ENCODE results near the gene HECW1. TPM values are rescaled to one million over a fixed set of nuclear protein-coding genes. Genes with fewer than 3 reads are reported as not detected.
"Not testable (repeated sequence)": the region's sequence is repeated elsewhere in the genome, so short reads cannot be mapped to it uniquely, and the experiment has no call there.

The HECW1 gene
- total RNA-seq, 1 experiment from 2014 or later: 21.6 TPM

DNA sequence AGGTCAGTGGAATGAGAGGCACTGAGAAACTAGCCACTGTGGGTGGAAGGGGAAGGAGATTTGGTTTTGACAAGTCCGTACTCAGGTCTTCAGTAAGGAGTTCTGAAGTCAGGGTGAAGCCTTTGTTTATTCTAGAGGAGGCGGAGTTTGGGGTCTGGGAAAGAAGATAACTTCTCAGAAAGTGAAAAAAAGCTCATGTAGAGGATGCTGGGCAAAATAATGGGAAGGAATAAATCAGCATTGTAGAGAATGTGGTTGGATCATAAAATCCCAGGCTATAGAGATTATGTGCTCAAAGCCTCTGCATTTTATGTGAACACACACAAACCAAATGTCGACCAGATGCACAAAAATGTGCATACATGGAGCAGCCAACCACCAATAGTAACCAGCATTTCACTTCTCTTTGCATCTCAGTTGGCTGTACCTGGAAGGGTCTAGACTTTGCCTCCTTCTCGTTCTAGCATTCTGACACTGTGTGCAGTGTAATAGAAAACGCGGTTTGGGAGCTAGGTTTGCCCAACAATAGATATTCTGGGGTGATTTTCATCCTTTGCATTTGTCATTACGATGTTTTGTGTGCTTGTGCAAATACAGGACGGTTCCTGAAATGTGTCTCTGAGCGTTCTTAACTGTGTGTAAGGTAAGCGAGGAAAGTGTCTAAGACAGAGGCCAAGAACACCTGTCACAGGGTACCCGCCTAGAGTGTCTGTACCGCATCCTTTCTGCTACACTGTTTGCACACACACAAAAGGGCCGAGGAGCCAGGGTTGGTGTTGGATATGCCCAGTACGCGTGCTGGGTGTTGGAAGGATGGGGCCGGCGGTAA, 603 bp upstream of the HECW1 start:
- no peak for DNase-seq (ENCODE audit: extremely low read depth, low read depth)

DNA sequence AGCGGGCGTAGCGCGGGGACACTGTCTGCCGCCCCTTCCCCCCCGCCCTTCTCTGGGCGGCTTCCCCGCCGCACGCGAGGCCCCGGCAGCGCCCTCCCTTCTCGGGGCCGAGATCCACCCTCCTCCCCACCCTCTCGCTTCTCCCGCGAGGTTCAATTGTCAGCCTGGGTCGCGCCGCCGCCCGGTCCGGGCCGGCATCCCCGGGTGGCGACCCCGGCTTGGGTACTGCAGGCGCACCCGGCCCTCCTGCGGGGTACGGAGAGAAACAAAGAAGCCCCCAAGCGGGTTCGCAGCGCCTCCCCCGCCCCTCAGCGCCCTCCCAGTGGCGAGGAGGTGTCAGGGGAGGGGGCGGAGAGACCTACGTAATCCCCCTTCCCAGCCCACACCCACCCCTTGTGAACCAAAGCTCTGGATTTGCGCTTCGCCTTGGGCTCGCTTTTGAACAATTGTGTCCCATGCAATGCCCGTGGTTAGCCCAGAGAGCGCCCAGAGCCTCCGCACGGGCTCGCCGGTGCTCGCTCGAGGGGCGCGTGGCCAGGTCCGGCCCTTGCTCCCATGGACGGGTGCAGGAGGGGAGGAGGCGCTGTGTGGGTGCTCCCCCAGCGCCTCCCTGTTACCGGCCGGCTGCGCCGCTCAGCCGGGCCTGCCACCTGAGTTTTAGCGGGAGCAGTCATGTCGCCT, 634 bp downstream of the HECW1 start:
- peak; percentile 26 for DNase-seq (ENCODE audit: extremely low read depth, low read depth)

DNA sequence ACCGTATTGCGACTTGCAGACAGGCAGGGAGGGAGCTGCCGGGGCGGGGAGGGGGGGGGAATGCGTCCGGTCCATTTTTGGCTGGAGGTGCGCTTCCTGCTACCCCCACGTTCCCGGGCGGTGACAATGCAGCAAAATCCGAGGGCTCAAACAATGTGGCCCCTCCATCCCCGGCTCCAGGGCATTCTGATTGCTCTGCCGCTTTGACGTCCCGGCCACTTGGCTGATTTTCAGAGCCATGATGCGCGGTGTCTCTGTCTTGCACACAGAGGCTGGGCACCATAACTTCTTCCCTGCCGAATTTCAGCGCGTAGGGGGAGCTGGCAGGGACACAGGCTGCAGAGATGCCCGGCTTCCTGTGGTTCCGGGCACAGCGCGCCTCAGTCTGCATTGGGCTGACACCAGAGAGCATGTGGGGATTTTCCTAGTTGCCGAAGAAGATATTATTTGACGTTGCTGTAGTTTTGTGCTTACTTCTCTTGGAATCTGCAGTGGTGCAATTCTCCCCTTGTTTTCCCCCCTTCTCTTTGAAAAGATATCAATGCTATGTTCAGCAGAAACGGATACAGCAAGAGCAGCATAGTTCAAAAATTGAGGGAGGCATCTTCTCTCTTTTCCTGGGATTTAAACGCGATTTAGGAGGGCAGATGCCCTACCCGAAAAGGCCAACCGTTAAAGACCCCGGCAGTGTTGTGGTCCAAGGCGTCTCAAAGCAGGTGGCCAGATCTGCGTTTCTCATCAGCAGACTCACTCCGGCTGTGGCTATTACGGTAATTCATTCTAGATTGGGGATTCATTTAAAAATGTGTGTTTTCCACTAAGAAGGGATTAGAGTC, 1.4 kb downstream of the HECW1 start:
- no peak for DNase-seq (ENCODE audit: extremely low read depth, low read depth)

DNA sequence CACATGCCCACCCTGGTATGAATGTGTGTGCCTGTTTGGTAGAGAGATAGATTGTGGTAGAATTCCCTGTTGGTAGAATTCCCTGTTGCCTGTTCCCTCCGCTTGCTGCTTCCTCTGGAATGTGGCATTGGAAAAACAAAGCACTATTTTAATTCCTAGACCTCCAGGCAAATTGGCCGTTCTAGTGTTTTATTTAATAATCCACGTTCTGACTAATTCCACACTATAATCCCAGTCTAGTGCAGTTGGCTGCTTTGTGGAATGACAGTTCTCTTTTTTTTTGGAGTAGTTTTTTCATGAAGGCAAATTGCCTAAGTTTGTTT, 2.0 kb downstream of the HECW1 start:
- DNase-seq (ENCODE audit: extremely low read depth, low read depth): no peak

DNA sequence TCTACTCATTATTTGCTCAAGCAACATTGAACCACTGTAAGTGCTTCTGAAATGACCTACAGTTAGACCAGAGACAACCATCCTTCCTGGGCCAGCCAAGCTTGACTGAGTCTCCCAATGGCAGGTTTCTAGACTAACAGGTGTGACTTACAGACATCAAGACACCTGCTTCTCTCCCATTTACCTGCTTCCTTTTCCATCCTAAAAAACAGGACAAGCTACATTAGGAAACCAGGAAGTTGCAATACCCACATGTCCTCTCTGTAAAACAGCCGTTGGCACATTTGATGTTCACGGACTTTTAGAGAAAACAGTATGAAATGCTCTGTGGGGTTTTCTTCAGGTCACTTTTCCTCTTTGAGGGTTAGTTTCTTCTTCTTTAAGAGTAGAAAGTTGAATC, 4.0 kb downstream of the HECW1 start:
- DNase-seq (ENCODE audit: extremely low read depth, low read depth): no peak

DNA sequence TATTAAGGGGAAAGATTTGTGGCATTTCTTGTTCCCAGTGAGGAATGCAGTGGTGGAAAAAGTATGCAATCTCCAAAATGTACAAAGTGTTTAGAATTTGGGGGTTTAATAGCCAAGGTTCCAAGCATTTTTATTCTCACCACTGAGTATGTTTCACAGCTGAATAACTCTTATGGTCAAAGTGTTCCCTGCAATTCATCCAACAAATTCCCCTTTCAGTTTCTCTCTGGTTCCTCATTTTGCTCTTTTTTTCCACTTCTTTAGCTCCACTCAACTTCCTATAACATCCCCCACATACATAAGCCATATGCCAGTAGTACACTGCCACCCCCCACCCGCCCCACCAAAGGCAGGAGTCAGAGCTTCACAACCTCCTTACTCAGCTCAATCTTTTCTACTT, 4.6 kb downstream of the HECW1 start:
- no peak for DNase-seq (ENCODE audit: extremely low read depth, low read depth)

DNA sequence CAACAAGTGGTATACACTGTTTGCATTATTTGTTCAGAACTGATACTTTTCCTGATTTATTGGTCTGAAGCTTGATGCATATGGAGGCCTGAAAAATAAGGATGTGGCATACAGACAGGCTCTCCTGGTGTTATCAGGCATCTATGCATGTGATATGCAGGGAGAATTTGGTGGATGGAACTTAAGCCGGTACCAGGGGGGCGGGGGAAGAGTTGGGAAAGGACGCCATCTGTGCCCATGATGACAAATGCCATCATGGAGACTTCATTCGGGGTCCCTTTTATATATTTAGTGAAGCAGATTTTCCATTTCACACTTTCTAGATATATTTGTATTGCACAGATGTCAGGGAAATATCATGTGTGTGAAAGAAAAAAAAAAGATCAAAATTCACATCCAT, 5.4 kb downstream of the HECW1 start:
- DNase-seq (ENCODE audit: extremely low read depth, low read depth): no peak

DNA sequence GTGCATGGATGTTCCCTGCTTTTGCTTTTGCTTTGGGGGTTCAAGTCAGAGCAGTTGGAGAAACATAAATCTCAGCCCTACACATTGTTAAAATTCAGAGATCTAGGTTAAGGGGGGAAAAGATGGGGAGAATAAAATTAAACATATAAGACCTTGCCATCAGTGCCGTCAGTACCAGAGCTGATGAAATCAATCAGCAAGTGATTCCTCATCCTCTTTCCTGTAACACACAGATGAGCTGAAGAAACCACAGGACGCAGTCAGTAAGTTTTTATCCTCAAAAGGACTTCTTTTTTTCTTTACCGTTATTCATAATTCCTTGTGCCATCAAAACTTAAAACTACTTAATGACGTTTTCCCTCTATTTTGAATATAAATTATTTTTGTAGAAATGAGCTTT, 5.9 kb downstream of the HECW1 start:
- DNase-seq (ENCODE audit: extremely low read depth, low read depth): no peak

DNA sequence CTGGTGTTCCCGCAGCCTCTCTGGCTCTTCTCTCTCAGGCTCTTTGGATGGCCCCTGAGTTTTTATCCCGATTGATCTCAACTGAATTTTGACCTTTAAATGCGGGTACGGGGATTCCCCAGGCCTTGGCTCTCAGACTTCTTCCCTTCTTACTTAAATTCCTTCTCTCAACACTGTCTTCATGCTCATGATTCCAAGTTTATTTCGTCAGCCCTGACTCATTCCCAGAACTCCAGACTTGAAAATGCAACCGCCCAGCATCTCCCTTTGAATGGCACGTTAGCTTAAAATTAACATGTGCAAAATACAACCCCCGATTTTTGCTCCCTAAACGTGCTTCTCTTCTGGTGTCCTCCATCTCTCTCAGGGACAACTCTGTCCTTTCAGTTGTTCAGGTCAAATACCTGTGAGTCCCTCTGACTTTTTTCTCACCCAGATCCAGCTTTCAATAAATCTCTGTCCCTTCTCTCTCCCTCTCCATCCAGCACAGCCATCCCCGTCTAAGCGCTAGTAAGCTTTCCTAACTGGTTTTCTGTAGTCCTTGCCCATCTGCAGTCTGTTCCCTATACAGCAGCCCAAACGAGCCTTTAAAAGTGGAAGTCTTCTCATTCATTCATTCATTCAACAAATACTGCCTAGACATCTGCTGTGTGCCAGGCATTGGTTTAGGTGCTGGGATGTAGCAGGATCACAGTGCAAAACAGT, 7.1 kb downstream of the HECW1 start:
- DNase-seq (ENCODE audit: extremely low read depth, low read depth): peak; percentile 11

DNA sequence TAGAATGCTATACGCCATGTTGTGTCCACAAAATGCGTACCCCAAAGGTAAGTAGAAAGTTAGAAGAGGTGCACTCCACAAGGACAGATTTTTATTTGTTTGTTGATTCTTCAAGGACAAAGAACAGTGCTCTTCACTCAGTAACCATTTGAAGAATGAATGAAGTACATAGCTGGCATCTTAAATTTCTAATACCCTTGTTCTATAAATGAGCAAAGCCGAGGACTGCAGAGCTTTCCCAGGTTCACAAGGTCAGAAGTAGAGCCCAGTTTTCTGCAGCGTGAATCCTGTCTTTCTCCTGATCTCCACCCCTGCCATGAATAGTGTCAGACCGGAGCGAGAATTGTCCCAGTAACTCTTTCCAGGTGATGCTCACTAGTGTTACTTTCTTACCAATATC, 9.5 kb downstream of the HECW1 start:
- DNase-seq (ENCODE audit: extremely low read depth, low read depth): no peak

DNA sequence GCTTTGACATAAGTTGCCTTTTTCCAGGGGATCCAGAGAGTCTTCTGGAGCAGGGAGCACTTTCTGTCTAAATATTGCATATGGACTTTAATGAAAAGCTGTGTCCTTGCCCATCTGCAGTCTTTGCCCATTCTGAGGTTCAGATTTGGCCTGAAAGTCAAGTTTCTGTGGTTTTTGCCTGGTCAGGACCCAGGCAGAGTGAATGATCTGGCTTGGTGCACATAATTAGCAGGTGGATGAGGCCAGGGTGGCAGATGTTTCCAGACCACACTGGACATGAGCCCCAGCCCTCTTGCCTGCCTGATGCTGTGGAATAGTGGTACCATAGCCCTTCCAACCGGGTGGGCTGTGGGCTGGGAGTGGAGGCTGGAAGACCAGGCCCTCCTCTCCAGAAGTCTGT, 11.0 kb downstream of the HECW1 start:
- DNase-seq (ENCODE audit: extremely low read depth, low read depth): no peak

DNA sequence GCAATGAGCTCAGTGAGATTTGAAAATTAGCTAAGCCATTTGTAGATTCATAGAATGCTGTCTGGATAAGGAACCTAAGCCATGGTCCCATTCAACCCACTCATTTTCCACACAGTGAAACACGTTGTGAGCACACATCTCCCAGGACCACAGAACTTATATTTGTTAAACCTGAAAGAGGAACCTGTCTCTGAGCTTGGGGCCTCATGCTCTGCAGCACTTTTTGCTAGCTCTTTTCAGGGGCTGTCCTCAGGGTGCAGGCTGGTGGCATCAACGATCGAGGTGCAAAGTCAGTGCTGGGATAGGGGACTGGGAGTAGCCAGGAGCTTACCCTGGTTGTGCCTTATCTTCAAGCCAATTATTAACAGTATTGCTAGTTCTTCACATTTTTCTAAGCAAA, 11.9 kb downstream of the HECW1 start:
- DNase-seq (ENCODE audit: extremely low read depth, low read depth): no peak

DNA sequence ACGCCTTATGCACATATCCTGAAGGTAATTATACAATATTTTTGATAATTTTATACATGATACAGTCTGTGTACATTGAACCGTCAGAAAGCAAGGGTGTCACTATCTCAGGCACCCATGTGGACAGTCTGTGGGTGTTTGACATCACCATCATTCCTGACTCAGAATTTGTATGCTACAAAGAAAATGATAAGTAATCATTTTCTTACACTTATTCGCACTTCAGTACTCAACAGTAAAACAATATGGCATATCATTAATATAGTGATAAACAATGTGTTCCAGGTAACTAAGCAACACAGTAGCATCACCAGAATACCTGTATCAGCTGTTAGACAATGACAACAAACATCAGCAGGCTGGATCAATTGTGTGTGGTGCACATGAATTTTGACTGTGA, 17.9 kb downstream of the HECW1 start:
- no peak for DNase-seq (ENCODE audit: extremely low read depth, low read depth)

DNA sequence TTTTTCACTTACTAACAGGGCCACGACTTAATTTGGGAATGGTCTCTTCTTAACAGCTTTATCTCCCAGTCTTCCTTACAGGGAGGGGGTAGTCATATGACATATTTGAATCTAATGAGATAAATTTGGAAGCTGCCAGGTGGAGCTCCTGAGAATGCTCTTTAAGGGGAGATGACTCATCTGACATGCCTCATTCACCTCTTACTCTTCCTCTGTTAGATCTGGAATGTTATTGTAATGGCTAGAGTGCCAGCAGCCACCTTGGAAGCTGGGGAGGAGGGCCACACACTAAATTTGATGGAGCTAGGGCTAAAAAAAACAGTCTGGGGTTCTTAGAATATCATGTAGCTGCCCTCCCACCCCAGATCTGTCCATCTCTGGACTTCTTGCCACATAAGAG, 22.7 kb downstream of the HECW1 start:
- no peak for DNase-seq (ENCODE audit: extremely low read depth, low read depth)

DNA sequence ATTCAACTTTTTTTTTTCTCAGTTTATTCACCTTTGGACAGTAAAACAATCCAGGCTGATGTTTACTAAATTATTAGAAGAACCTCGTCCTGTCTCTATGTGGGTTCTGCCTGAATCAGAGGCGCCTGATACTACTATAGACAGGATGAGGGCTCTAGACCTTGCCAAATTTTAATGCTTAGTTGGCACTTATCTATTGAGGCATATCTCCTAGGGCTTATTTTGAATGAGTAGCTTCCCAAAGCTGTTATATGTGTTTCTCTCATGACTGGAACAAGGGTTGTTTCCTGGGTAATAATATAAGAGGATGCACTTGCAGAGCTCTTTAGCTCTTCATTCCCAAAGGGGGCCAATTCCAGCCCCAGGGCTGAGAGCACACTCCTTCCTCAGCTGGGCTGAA, 23.6 kb downstream of the HECW1 start:
- DNase-seq (ENCODE audit: extremely low read depth, low read depth): no peak

DNA sequence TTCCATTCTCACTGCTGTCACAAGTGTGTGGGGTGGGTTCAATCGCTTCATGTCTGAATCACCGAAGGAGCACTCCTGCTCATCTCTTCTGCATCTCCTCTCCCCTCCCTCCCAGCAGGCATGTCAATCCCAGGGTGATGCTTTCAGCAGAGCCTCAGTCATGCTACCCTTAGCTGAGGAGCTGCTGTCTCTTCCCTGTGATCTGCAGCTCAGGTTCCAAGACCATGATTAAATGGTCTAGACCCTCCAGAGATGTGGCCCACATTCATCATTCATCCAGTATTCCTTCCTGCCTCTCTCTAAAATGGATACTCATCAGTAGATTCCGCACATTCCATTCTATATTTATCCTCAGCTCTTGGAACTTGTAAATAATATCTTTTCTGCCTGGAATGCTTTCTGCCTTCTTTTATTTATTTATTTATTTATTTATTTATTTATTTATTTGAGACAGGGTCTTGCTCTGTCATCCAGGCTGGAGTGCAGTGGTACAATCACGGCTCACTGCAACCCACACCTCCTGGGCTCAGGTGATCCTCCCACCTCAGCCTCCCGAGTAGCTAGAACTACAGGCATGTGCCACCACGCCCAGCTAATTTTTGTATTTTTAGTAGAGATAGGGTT, 24.8 kb downstream of the HECW1 start:
- not testable (repeated sequence) for DNase-seq (ENCODE audit: extremely low read depth, low read depth)

DNA sequence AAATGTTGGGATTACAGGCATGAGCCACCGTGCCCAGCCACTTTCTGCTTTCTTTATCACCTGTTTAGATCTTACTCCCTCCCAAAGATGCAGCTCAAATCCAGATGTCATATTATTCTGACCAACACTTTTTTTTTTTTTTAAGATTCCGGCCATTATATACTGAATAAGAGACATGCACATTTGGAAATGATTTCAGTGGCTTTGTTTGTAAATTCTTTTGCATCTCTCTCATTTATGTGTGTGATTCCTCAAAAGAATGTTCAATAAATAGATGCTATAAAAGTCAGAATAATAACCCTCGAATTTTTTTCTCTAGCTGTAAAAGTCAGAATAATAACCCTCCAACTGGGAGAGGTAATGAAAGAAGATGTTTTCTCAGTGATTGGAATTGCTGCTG, 25.4 kb downstream of the HECW1 start:
- DNase-seq (ENCODE audit: extremely low read depth, low read depth): no peak

DNA sequence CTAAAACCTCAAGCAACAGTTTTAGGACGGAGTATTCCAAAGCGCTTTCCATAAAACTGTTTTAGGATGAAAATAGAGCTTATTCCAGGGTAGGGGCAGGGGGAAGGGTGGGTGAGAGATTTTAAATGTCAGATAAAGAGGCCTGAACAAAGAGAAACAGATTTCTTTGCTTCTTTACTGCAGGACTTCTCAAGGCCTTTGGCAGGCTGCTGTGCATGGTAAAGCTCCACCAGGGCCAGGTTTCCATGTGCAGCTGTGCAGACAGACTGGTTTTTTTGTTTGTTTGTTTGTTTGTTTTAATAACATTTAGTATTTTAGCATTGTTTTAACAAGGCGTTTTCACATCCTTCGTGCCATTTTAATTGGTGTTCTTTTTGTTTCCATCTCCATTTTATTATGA, 26.3 kb downstream of the HECW1 start:
- DNase-seq (ENCODE audit: extremely low read depth, low read depth): no peak

DNA sequence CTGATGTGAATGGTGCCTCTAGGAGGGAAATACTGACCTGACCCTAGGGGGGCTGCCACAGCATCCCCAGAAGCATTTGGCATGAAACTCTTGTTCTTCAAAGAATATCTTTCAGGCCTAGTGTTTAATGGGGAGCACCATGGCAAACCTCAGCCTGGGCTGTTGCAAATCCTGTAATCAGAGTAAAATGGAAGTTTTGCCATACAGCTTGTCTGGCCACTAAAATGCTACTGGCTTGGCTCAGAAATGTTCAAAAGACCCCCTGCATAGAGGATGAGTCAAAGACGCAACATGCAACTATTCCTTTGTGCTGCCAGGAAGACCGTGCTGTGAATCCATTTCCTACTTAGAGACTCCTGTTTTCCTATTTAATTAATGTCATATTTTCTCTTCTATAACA, 26.7 kb downstream of the HECW1 start:
- DNase-seq (ENCODE audit: extremely low read depth, low read depth): no peak

DNA sequence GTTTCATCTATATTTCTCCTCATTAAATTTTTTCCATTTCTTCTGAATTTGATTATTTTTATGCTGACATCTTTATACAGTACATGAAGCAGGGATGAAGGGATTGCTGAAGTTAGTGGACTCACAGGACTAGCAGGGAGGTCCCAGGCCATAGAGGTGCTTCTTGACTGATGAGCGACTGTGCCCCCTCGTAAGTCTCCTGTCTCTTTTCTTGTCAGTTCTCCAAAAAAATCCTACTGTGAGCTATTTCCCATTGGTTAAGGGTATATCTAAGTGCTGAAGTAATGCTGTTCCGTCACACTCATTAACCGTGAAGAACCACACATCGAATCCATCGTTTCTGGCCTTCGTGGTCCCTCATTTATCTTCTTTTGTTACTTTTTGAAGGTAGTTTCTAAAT, 27.7 kb downstream of the HECW1 start:
- DNase-seq (ENCODE audit: extremely low read depth, low read depth): no peak

DNA sequence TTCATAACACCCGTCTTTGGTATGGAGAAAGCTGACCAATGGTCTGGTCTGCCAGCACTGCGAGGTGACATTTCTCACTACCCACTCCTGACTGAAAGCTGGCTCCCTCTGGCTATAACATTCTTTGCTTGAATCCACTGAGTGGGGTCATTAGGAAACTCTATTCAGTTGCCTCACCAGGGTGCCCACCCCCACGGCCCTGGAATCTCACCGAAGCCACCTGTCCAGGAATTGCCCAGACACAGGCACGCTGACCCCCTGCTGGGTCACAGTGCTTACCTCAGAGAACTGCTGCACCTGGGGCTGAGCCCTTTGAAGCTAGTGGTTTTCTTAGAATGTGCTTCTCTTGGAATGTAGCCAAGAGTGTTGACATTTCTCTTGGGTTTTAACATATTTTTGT, 28.6 kb downstream of the HECW1 start:
- DNase-seq (ENCODE audit: extremely low read depth, low read depth): no peak
